Germinal center (tissue), 1 donor: ENCODE measurements around the gene TEAD3.
A peak's percentile ranks its signal among the peaks of the same experiment; 100 is the strongest.
"Not testable (repeated sequence)": the region's sequence is repeated elsewhere in the genome, so short reads cannot be mapped to it uniquely, and the experiment has no call there.

Experiments
- DNase-seq: peaks from one replicate; pipeline ENCODE4 v3.0.0; 2012; ENCODE audit warnings: mixed read lengths, low spot score

The TEAD3 gene

GRCh38 chr6:35496841-35497570 is at the start of gene TEAD3:
Gene TEAD3 (minus strand): TSS chr6:35497079.
- DNase-seq = peak; percentile 89

GRCh38 chr6:35544769-35545361 is 48.0 kb upstream of the TEAD3 start:
- no peak for DNase-seq

- DNase-seq = no peak
Measured at GRCh38 chr6:35543459-35544193, 46.7 kb upstream of the TEAD3 start.

GRCh38 chr6:35541836-35542235 is 45.0 kb upstream of the TEAD3 start:
- DNase-seq = no peak

GRCh38 chr6:35539223-35539622 is 42.3 kb upstream of the TEAD3 start:
- DNase-seq = no peak

GRCh38 chr6:35535847-35536246 is 39.0 kb upstream of the TEAD3 start:
- DNase-seq = not testable (repeated sequence)

- no peak for DNase-seq
Measured at GRCh38 chr6:35534407-35535170, 37.7 kb upstream of the TEAD3 start.

GRCh38 chr6:35533981-35534380 is 37.1 kb upstream of the TEAD3 start:
- no peak for DNase-seq

GRCh38 chr6:35532126-35532525 is 35.2 kb upstream of the TEAD3 start:
- DNase-seq = no peak

GRCh38 chr6:35524380-35525020 is 27.6 kb upstream of the TEAD3 start:
- no peak for DNase-seq

- DNase-seq = peak; percentile 83
Measured at GRCh38 chr6:35522660-35523658, 26.1 kb upstream of the TEAD3 start.

GRCh38 chr6:35522151-35522550 is 25.3 kb upstream of the TEAD3 start:
- DNase-seq = no peak

GRCh38 chr6:35521235-35521634 is 24.4 kb upstream of the TEAD3 start:
- DNase-seq = no peak

- DNase-seq = no peak
Measured at GRCh38 chr6:35519313-35520015, 22.6 kb upstream of the TEAD3 start.

- no peak for DNase-seq
Measured at GRCh38 chr6:35518566-35519312, 21.9 kb upstream of the TEAD3 start.

- DNase-seq = not testable (repeated sequence)
Measured at GRCh38 chr6:35517978-35518377, 21.1 kb upstream of the TEAD3 start.

GRCh38 chr6:35516712-35517111 is 19.8 kb upstream of the TEAD3 start:
- no peak for DNase-seq

- DNase-seq = not testable (repeated sequence)
Measured at GRCh38 chr6:35515939-35516338, 19.1 kb upstream of the TEAD3 start.

- DNase-seq = no peak
Measured at GRCh38 chr6:35514587-35514986, 17.7 kb upstream of the TEAD3 start.
